GM18951 (cell line): Measurements from ENCODE around the gene MRTFB.

ENCODE experiments used
- POLR2A ChIP-seq: IDR thresholded peaks from 4 replicates; pipeline ENCODE4 v1.6.1; 2011; ENCODE audit warnings: mild to moderate bottlenecking; ENCODE audit not compliant: insufficient read length, insufficient read depth; ENCODE audit errors: extremely low read depth
- in situ Hi-C: fragments of 300-500 bp; cut with MboI; formaldehyde crosslinking; loops from one replicate; pipeline ENCODE4 v1.12.0; 2022; ENCODE audit warnings: low sequenced_read_pairs, mixed read lengths, inconsistent platforms; ENCODE audit not compliant: unreplicated experiment

MRTFB gene

GRCh38 chr16:14239791-14240190 lies 168.7 kb downstream of the MRTFB start:
- in situ Hi-C loops = loop anchor here (10.0 kb wide), 1 partner anchor 315 kb away; the partner anchor contains the start of gene ERCC4
- no peak for TF ChIP-seq POLR2A

GRCh38 chr16:14240219-14240843 lies 169.2 kb downstream of the MRTFB start:
- in situ Hi-C loops = loop anchor here (10.0 kb wide), 1 partner anchor 316 kb away; the partner anchor contains the start of gene ERCC4
- TF ChIP-seq POLR2A = no peak

DNA sequence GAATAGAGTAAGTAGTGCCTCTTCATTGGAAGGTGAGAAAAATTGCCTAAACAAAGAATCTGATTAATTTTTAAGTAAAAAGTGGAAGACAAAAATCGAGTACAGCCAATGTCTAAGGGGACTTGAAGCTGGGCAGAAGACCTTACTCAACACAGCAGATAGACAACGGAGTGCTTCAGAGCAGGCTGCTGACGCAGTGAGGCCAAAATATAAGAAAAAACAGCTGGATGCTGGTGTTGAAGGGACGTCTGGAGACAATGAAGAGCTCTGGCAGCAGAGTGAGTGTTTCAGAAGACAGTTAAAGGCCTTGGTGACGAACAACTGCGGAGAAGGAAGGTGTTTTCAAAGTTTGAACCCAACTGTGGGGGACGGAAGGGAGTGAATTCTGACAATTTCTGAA lies 169.8 kb downstream of the MRTFB start:
- TF ChIP-seq POLR2A = no peak
- in situ Hi-C loops = loop anchor here (10.0 kb wide), 1 partner anchor 316 kb away; the partner anchor contains the start of gene ERCC4

DNA sequence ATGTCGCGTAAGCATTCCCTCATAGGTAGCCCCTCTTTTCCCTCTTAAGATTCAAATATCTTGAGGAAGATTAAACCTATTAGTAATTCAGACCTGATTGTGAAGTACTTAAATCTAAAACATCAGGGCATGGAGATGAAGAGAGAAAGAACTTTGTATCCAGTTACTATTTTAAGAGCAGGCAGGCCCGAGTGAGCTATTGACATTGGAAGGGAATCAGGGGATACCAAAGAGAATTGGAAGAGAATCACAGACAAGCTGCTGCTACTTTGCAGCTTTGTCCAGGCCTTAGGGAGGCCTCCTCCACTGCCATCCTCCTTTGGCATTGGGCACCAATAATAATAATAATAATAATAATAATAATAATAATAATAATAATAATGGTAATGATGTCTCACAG lies 170.5 kb downstream of the MRTFB start:
- no peak for TF ChIP-seq POLR2A
- in situ Hi-C loops = loop anchor here (10.0 kb wide), 1 partner anchor 317 kb away; the partner anchor contains the start of gene ERCC4

DNA sequence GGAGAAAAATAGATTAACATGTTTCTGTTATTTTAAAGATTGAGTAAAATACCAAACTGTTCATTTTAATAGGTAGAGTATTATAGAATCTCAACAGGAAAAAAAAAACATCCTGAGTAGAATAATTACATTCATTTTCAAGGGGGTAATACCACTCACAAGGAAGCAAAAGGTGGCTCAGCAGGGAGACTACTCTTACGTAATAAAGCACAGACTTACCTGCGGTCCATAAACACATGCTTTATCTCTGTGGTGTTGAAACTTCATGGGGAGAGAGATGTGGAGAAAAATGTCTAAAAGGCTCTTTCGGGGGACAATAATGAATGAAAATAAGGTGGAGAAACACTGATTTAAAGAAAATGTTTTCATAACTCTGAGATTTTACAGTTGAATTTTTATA lies 171.7 kb downstream of the MRTFB start:
- no peak for TF ChIP-seq POLR2A
- in situ Hi-C loops = loop anchor here (10.0 kb wide), 1 partner anchor 318 kb away; the partner anchor contains the start of gene ERCC4

- TF ChIP-seq POLR2A = no peak
- in situ Hi-C loops = loop anchor here (10.0 kb wide), 1 partner anchor 320 kb away; the partner anchor contains the start of gene ERCC4
These were observed 173.3 kb downstream of the MRTFB start for GRCh38 chr16:14244196-14245010.

- no peak for TF ChIP-seq POLR2A
- in situ Hi-C loops = loop anchor here (10.0 kb wide), 1 partner anchor 324 kb away; the partner anchor contains the start of gene ERCC4
These were observed 177.7 kb downstream of the MRTFB start for GRCh38 chr16:14248791-14249190.

GRCh38 chr16:14249291-14250032 lies 178.3 kb downstream of the MRTFB start:
- TF ChIP-seq POLR2A = no peak
- in situ Hi-C loops = loop anchor here (10.0 kb wide), 1 partner anchor 325 kb away; the partner anchor contains the start of gene ERCC4

DNA sequence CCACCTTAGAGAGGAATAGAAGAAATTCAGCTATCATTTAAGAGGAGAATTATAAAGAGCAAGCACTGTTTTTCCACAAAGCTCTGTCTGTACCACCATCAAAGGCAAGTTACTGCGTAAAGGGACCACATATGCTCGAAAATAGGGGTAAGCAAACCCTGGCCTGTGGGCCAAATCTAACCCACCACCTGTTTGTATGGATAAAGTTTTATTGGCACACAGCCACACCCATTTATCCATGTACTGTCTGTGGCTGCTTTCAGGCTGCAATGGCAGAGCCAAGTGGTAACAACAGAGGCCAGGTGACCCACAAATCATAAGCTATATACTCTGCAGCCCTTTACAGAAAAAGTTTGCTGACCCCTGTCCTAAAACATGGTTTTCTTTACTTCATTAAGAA lies 180.3 kb downstream of the MRTFB start:
- in situ Hi-C loops = no loop called here

GRCh38 chr16:14252860-14253259 lies 181.7 kb downstream of the MRTFB start:
- no peak for TF ChIP-seq POLR2A
- in situ Hi-C loops = no loop called here

More for the DNA sequence above, 180.3 kb downstream of the MRTFB start:
- no peak for TF ChIP-seq POLR2A

GRCh38 chr16:14263011-14263410 lies 191.9 kb downstream of the MRTFB start:
- in situ Hi-C loops = no loop called here
- TF ChIP-seq POLR2A = no peak

GRCh38 chr16:14263769-14264168 lies 192.7 kb downstream of the MRTFB start:
- in situ Hi-C loops = no loop called here
- no peak for TF ChIP-seq POLR2A
